ENCODE results near the gene ADK.
"Not testable (repeated sequence)": the region's sequence is repeated elsewhere in the genome, so short reads cannot be mapped to it uniquely, and the experiment has no call there.

ADK gene

GRCh38 chr10:74502963-74503608 lies 352.1 kb downstream of the ADK start:
- Histone ChIP-seq H3K27ac (ENCODE audit: low read depth in 2 of 2, low read length in 2 of 2) (no peak overlapping the region), H3K4me1 (ENCODE audit: control insufficient read depth in 2 of 2, insufficient read depth in 2 of 2, low read length in 2 of 2) (no peaks in the 10 kb centered on the region), H3K36me3 (ENCODE audit: control insufficient read depth in 2 of 2, insufficient read depth in 2 of 2, low read length in 2 of 2) (no peaks in the 10 kb centered on the region), H3K27me3 (ENCODE audit: control insufficient read depth in 2 of 2, insufficient read depth in 2 of 2, low read length in 2 of 2) (no peaks in the 10 kb centered on the region), H3K9me3 (ENCODE audit: control insufficient read depth in 2 of 2, low read length in 2 of 2) (no peaks in the 10 kb centered on the region), H3K9ac (ENCODE audit: low read depth in 1 of 2, low read length in 2 of 2) (no peak overlapping the region), H3K4me3 (ENCODE audit: low read length in 2 of 2) (no peak overlapping the region)

- H3K9ac ChIP-seq (ENCODE audit: low read depth in 1 of 2, low read length in 2 of 2) = no peak overlapping the region
- no peaks in the 10 kb centered on the region for H3K27me3 ChIP-seq (ENCODE audit: control insufficient read depth in 2 of 2, insufficient read depth in 2 of 2, low read length in 2 of 2)
- no peak overlapping the region for H3K27ac ChIP-seq (ENCODE audit: low read depth in 2 of 2, low read length in 2 of 2)
- H3K36me3 ChIP-seq (ENCODE audit: control insufficient read depth in 2 of 2, insufficient read depth in 2 of 2, low read length in 2 of 2) = no peaks in the 10 kb centered on the region
- H3K4me1 ChIP-seq (ENCODE audit: control insufficient read depth in 2 of 2, insufficient read depth in 2 of 2, low read length in 2 of 2) = no peaks in the 10 kb centered on the region
- peaks cover 7 to 8% of the 10 kb centered on the region in 2 donors for H3K9me3 ChIP-seq (ENCODE audit: control insufficient read depth in 2 of 2, low read length in 2 of 2)
- H3K4me3 ChIP-seq (ENCODE audit: low read length in 2 of 2) = no peak overlapping the region
Measured at GRCh38 chr10:74507951-74508350, 356.9 kb downstream of the ADK start.

- no peak overlapping the region for H3K4me3 ChIP-seq (ENCODE audit: low read length in 2 of 2)
- H3K9me3 ChIP-seq (ENCODE audit: control insufficient read depth in 2 of 2, low read length in 2 of 2) = peaks cover 12 to 13% of the 10 kb centered on the region in 2 donors
- H3K27ac ChIP-seq (ENCODE audit: low read depth in 2 of 2, low read length in 2 of 2) = no peak overlapping the region
- no peaks in the 10 kb centered on the region for H3K27me3 ChIP-seq (ENCODE audit: control insufficient read depth in 2 of 2, insufficient read depth in 2 of 2, low read length in 2 of 2)
- H3K4me1 ChIP-seq (ENCODE audit: control insufficient read depth in 2 of 2, insufficient read depth in 2 of 2, low read length in 2 of 2) = no peaks in the 10 kb centered on the region
- no peaks in the 10 kb centered on the region for H3K36me3 ChIP-seq (ENCODE audit: control insufficient read depth in 2 of 2, insufficient read depth in 2 of 2, low read length in 2 of 2)
- H3K9ac ChIP-seq (ENCODE audit: low read depth in 1 of 2, low read length in 2 of 2) = no peak overlapping the region
Measured at GRCh38 chr10:74510594-74510993, 359.6 kb downstream of the ADK start.

- Histone ChIP-seq H3K36me3 (ENCODE audit: control insufficient read depth in 2 of 2, insufficient read depth in 2 of 2, low read length in 2 of 2) (no peaks in the 10 kb centered on the region), H3K4me3 (ENCODE audit: low read length in 2 of 2) (no peak overlapping the region), H3K27ac (ENCODE audit: low read depth in 2 of 2, low read length in 2 of 2) (no peak overlapping the region), H3K27me3 (ENCODE audit: control insufficient read depth in 2 of 2, insufficient read depth in 2 of 2, low read length in 2 of 2) (no peaks in the 10 kb centered on the region), H3K9me3 (ENCODE audit: control insufficient read depth in 2 of 2, low read length in 2 of 2) (peaks cover 12 to 13% of the 10 kb centered on the region in 2 donors), H3K9ac (ENCODE audit: low read depth in 1 of 2, low read length in 2 of 2) (no peak overlapping the region), H3K4me1 (ENCODE audit: control insufficient read depth in 2 of 2, insufficient read depth in 2 of 2, low read length in 2 of 2) (no peaks in the 10 kb centered on the region)
Measured at GRCh38 chr10:74511051-74511450, 360.0 kb downstream of the ADK start.

- Histone ChIP-seq H3K9me3 (ENCODE audit: control insufficient read depth in 2 of 2, low read length in 2 of 2) (peaks cover 12 to 13% of the 10 kb centered on the region in 2 donors), H3K4me1 (ENCODE audit: control insufficient read depth in 2 of 2, insufficient read depth in 2 of 2, low read length in 2 of 2) (no peaks in the 10 kb centered on the region), H3K9ac (ENCODE audit: low read depth in 1 of 2, low read length in 2 of 2) (no peak overlapping the region), H3K36me3 (ENCODE audit: control insufficient read depth in 2 of 2, insufficient read depth in 2 of 2, low read length in 2 of 2) (no peaks in the 10 kb centered on the region), H3K27me3 (ENCODE audit: control insufficient read depth in 2 of 2, insufficient read depth in 2 of 2, low read length in 2 of 2) (no peaks in the 10 kb centered on the region), H3K4me3 (ENCODE audit: low read length in 2 of 2) (no peak overlapping the region), H3K27ac (ENCODE audit: low read depth in 2 of 2, low read length in 2 of 2) (no peak overlapping the region)
Measured at GRCh38 chr10:74514322-74514721, 363.3 kb downstream of the ADK start.

- Histone ChIP-seq H3K4me1 (ENCODE audit: control insufficient read depth in 2 of 2, insufficient read depth in 2 of 2, low read length in 2 of 2) (no peaks in the 10 kb centered on the region), H3K36me3 (ENCODE audit: control insufficient read depth in 2 of 2, insufficient read depth in 2 of 2, low read length in 2 of 2) (no peaks in the 10 kb centered on the region), H3K27me3 (ENCODE audit: control insufficient read depth in 2 of 2, insufficient read depth in 2 of 2, low read length in 2 of 2) (no peaks in the 10 kb centered on the region), H3K27ac (ENCODE audit: low read depth in 2 of 2, low read length in 2 of 2) (no peak overlapping the region), H3K9me3 (ENCODE audit: control insufficient read depth in 2 of 2, low read length in 2 of 2) (peaks cover 4 to 6% of the 10 kb centered on the region in 2 donors), H3K9ac (ENCODE audit: low read depth in 1 of 2, low read length in 2 of 2) (no peak overlapping the region), H3K4me3 (ENCODE audit: low read length in 2 of 2) (no peak overlapping the region)
Measured at GRCh38 chr10:74518061-74518460, 367.0 kb downstream of the ADK start.

GRCh38 chr10:74521526-74521925 lies 370.5 kb downstream of the ADK start:
- Histone ChIP-seq H3K4me3 (ENCODE audit: low read length in 2 of 2) (no peak overlapping the region), H3K4me1 (ENCODE audit: control insufficient read depth in 2 of 2, insufficient read depth in 2 of 2, low read length in 2 of 2) (no peaks in the 10 kb centered on the region), H3K27ac (ENCODE audit: low read depth in 2 of 2, low read length in 2 of 2) (no peak overlapping the region), H3K27me3 (ENCODE audit: control insufficient read depth in 2 of 2, insufficient read depth in 2 of 2, low read length in 2 of 2) (no peaks in the 10 kb centered on the region), H3K9me3 (ENCODE audit: control insufficient read depth in 2 of 2, low read length in 2 of 2) (no peaks in the 10 kb centered on the region), H3K9ac (ENCODE audit: low read depth in 1 of 2, low read length in 2 of 2) (no peak overlapping the region), H3K36me3 (ENCODE audit: control insufficient read depth in 2 of 2, insufficient read depth in 2 of 2, low read length in 2 of 2) (no peaks in the 10 kb centered on the region)

- Histone ChIP-seq H3K9ac (ENCODE audit: low read depth in 1 of 2, low read length in 2 of 2) (no peak overlapping the region), H3K9me3 (ENCODE audit: control insufficient read depth in 2 of 2, low read length in 2 of 2) (no peaks in the 10 kb centered on the region), H3K4me3 (ENCODE audit: low read length in 2 of 2) (no peak overlapping the region), H3K36me3 (ENCODE audit: control insufficient read depth in 2 of 2, insufficient read depth in 2 of 2, low read length in 2 of 2) (no peaks in the 10 kb centered on the region), H3K27ac (ENCODE audit: low read depth in 2 of 2, low read length in 2 of 2) (no peak overlapping the region), H3K27me3 (ENCODE audit: control insufficient read depth in 2 of 2, insufficient read depth in 2 of 2, low read length in 2 of 2) (no peaks in the 10 kb centered on the region), H3K4me1 (ENCODE audit: control insufficient read depth in 2 of 2, insufficient read depth in 2 of 2, low read length in 2 of 2) (no peaks in the 10 kb centered on the region)
Measured at GRCh38 chr10:74523199-74523598, 372.2 kb downstream of the ADK start.

- Histone ChIP-seq H3K27me3 (ENCODE audit: control insufficient read depth in 2 of 2, insufficient read depth in 2 of 2, low read length in 2 of 2) (no peaks in the 10 kb centered on the region), H3K9me3 (ENCODE audit: control insufficient read depth in 2 of 2, low read length in 2 of 2) (no peaks in the 10 kb centered on the region), H3K4me3 (ENCODE audit: low read length in 2 of 2) (no peak overlapping the region), H3K36me3 (ENCODE audit: control insufficient read depth in 2 of 2, insufficient read depth in 2 of 2, low read length in 2 of 2) (no peaks in the 10 kb centered on the region), H3K27ac (ENCODE audit: low read depth in 2 of 2, low read length in 2 of 2) (no peak overlapping the region), H3K9ac (ENCODE audit: low read depth in 1 of 2, low read length in 2 of 2) (no peak overlapping the region), H3K4me1 (ENCODE audit: control insufficient read depth in 2 of 2, insufficient read depth in 2 of 2, low read length in 2 of 2) (no peaks in the 10 kb centered on the region)
Measured at GRCh38 chr10:74525885-74526284, 374.9 kb downstream of the ADK start.

GRCh38 chr10:74527611-74528010 lies 376.6 kb downstream of the ADK start:
- H3K9me3 ChIP-seq (ENCODE audit: control insufficient read depth in 2 of 2, low read length in 2 of 2); H3K9ac ChIP-seq (ENCODE audit: low read depth in 1 of 2, low read length in 2 of 2); H3K27me3 ChIP-seq (ENCODE audit: control insufficient read depth in 2 of 2, insufficient read depth in 2 of 2, low read length in 2 of 2); H3K27ac ChIP-seq (ENCODE audit: low read depth in 2 of 2, low read length in 2 of 2); H3K4me1 ChIP-seq (ENCODE audit: control insufficient read depth in 2 of 2, insufficient read depth in 2 of 2, low read length in 2 of 2); H3K4me3 ChIP-seq (ENCODE audit: low read length in 2 of 2); H3K36me3 ChIP-seq (ENCODE audit: control insufficient read depth in 2 of 2, insufficient read depth in 2 of 2, low read length in 2 of 2): not testable (repeated sequence)

GRCh38 chr10:74529205-74529604 lies 378.2 kb downstream of the ADK start:
- no peak overlapping the region for H3K27ac ChIP-seq (ENCODE audit: low read depth in 2 of 2, low read length in 2 of 2)
- H3K9ac ChIP-seq (ENCODE audit: low read depth in 1 of 2, low read length in 2 of 2) = no peak overlapping the region
- no peaks in the 10 kb centered on the region for H3K9me3 ChIP-seq (ENCODE audit: control insufficient read depth in 2 of 2, low read length in 2 of 2)
- H3K27me3 ChIP-seq (ENCODE audit: control insufficient read depth in 2 of 2, insufficient read depth in 2 of 2, low read length in 2 of 2) = no peaks in the 10 kb centered on the region
- H3K4me1 ChIP-seq (ENCODE audit: control insufficient read depth in 2 of 2, insufficient read depth in 2 of 2, low read length in 2 of 2) = no peaks in the 10 kb centered on the region
- no peaks in the 10 kb centered on the region for H3K36me3 ChIP-seq (ENCODE audit: control insufficient read depth in 2 of 2, insufficient read depth in 2 of 2, low read length in 2 of 2)
- H3K4me3 ChIP-seq (ENCODE audit: low read length in 2 of 2) = no peak overlapping the region

Data from mucosa of rectum (tissue), 2 donors.